ENCODE data around the gene AHNAK2.

GRCh38 chr14:105015242-105015641 lies 37.1 kb upstream of the AHNAK2 start:
- no peak for TF ChIP-seq CTCF (IDR thresholded peaks at IDR 0.05)
- TF ChIP-seq EP300 (IDR thresholded peaks at IDR 0.05) = no peak
- no peak for TF ChIP-seq POLR2A (IDR thresholded peaks at IDR 0.05)
